Measurements from ENCODE around the gene ZDHHC7. TPM values are rescaled to one million over a fixed set of nuclear protein-coding genes. Genes with fewer than 3 reads are reported as not detected.
"Not testable (repeated sequence)": the region's sequence is repeated elsewhere in the genome, so short reads cannot be mapped to it uniquely, and the experiment has no call there.

Gene ZDHHC7
- total RNA-seq, 3 donors from 2014 or later (not counting 1 experiment from before 2014, with no cell fraction given): 37.9 to 64.9 (median 45.2) TPM

- H3K27me3 ChIP-seq (ENCODE audit: control insufficient read depth, insufficient read depth, low read length): no peaks in the 10 kb centered on the region
- ATAC-seq (no peak), DNase-seq (no peak)
- Mint-ChIP-seq H3K4me3 (no peak overlapping the region), H3K27ac (no peak overlapping the region), H3K27me3 (ENCODE audit: low read depth in 2 of 2) (peaks cover 12 to 14% of the 10 kb centered on the region in 2 donors), H3K4me1 (no peaks in the 10 kb centered on the region), H3K36me3 (no peaks in the 10 kb centered on the region), H3K9me3 (no peaks in the 10 kb centered on the region)
- WGBS (ENCODE audit: insufficient coverage): 92% methylated on average over 3 of the region's 4 CpGs
- H3K4me3 ChIP-seq (ENCODE audit: low read length): no peak overlapping the region
- TF ChIP-seq CTCF (IDR thresholded peaks at IDR 0.05): no peak
- H3K9me3 ChIP-seq (ENCODE audit: control insufficient read depth, insufficient read depth, low read length): no peaks in the 10 kb centered on the region
- no peaks in the 10 kb centered on the region for H3K36me3 ChIP-seq (ENCODE audit: control insufficient read depth, insufficient read depth, low read length)
- H3K4me1 ChIP-seq (ENCODE audit: control insufficient read depth, insufficient read depth, low read length): no peaks in the 10 kb centered on the region
- intact Hi-C loops (cut with micrococcal nuclease): no loop called here
- no peak overlapping the region for H3K27ac ChIP-seq (ENCODE audit: low read length)
Measured at GRCh38 chr16:84942786-84943185, 68.5 kb downstream of the ZDHHC7 start.

- H3K36me3 Mint-ChIP-seq: no peaks in the 10 kb centered on the region
- H3K27me3 Mint-ChIP-seq (ENCODE audit: low read depth in 2 of 2): peaks cover 12 to 14% of the 10 kb centered on the region in 2 donors
- Histone ChIP-seq H3K4me1 (ENCODE audit: control insufficient read depth, insufficient read depth, low read length) (no peaks in the 10 kb centered on the region), H3K9me3 (ENCODE audit: control insufficient read depth, insufficient read depth, low read length) (no peaks in the 10 kb centered on the region), H3K27ac (ENCODE audit: low read length) (no peak overlapping the region), H3K4me3 (ENCODE audit: low read length) (no peak overlapping the region), H3K27me3 (ENCODE audit: control insufficient read depth, insufficient read depth, low read length) (no peaks in the 10 kb centered on the region), H3K36me3 (ENCODE audit: control insufficient read depth, insufficient read depth, low read length) (no peaks in the 10 kb centered on the region)
- ATAC-seq (no peak), DNase-seq (no peak)
- no peaks in the 10 kb centered on the region for H3K9me3 Mint-ChIP-seq
- H3K4me3 Mint-ChIP-seq: no peak overlapping the region
- no peak overlapping the region for H3K27ac Mint-ChIP-seq
- no peaks in the 10 kb centered on the region for H3K4me1 Mint-ChIP-seq
- 91% methylated on average over 10 of the region's 10 CpGs for WGBS (ENCODE audit: insufficient coverage)
- no peak for TF ChIP-seq CTCF (IDR thresholded peaks at IDR 0.05)
- intact Hi-C loops (cut with micrococcal nuclease): no loop called here
Measured at GRCh38 chr16:84941921-84942320, 69.4 kb downstream of the ZDHHC7 start.

- H3K4me3 ChIP-seq (ENCODE audit: low read length): no peak overlapping the region
- H3K4me1 ChIP-seq (ENCODE audit: control insufficient read depth, insufficient read depth, low read length): no peaks in the 10 kb centered on the region
- no peak overlapping the region for H3K27ac ChIP-seq (ENCODE audit: low read length)
- Mint-ChIP-seq H3K4me1 (no peaks in the 10 kb centered on the region), H3K4me3 (no peak overlapping the region), H3K9me3 (no peaks in the 10 kb centered on the region), H3K27me3 (ENCODE audit: low read depth in 2 of 2) (peaks cover 12 to 14% of the 10 kb centered on the region in 2 donors), H3K36me3 (no peaks in the 10 kb centered on the region), H3K27ac (no peak overlapping the region)
- DNase-seq: no peak
- H3K27me3 ChIP-seq (ENCODE audit: control insufficient read depth, insufficient read depth, low read length): no peaks in the 10 kb centered on the region
- H3K36me3 ChIP-seq (ENCODE audit: control insufficient read depth, insufficient read depth, low read length): no peaks in the 10 kb centered on the region
- TF ChIP-seq CTCF (IDR thresholded peaks at IDR 0.05): no peak
- H3K9me3 ChIP-seq (ENCODE audit: control insufficient read depth, insufficient read depth, low read length): no peaks in the 10 kb centered on the region
- whole genome bisulfite sequencing (ENCODE audit: insufficient coverage): 88% methylated on average over 40 of the region's 41 CpGs
- ATAC-seq: no peak
- intact Hi-C loops (cut with micrococcal nuclease): no loop called here
Measured at GRCh38 chr16:84940670-84941551, 70.4 kb downstream of the ZDHHC7 start.

- H3K27ac Mint-ChIP-seq; H3K27me3 Mint-ChIP-seq (ENCODE audit: low read depth in 2 of 2); intact Hi-C loops (cut with micrococcal nuclease); H3K36me3 ChIP-seq (ENCODE audit: control insufficient read depth, insufficient read depth, low read length); H3K27me3 ChIP-seq (ENCODE audit: control insufficient read depth, insufficient read depth, low read length); DNase-seq; H3K4me1 ChIP-seq (ENCODE audit: control insufficient read depth, insufficient read depth, low read length); H3K9me3 Mint-ChIP-seq; H3K27ac ChIP-seq (ENCODE audit: low read length); H3K4me3 ChIP-seq (ENCODE audit: low read length); H3K4me3 Mint-ChIP-seq; H3K36me3 Mint-ChIP-seq; ATAC-seq; H3K4me1 Mint-ChIP-seq; H3K9me3 ChIP-seq (ENCODE audit: control insufficient read depth, insufficient read depth, low read length): not testable (repeated sequence)
- 72% methylated on average over 6 of the region's 6 CpGs for WGBS (ENCODE audit: insufficient coverage)
Measured at GRCh38 chr16:84938616-84939015, 72.7 kb downstream of the ZDHHC7 start.
